Endothelial cell of umbilical vein (primary cell): Measurements from ENCODE around the gene OTX2.

Experiments used
- EZH2 ChIP-seq: IDR thresholded peaks from 2 replicates; pipeline ENCODE4 v1.6.1; 2012; ENCODE audit warnings: borderline replicate concordance, low read depth, mild to moderate bottlenecking, moderate library complexity, low read length, inconsistent platforms; ENCODE audit not compliant: severe bottlenecking
- MYC ChIP-seq: IDR thresholded peaks from one replicate; pipeline ENCODE4 v1.6.1; 2011; ENCODE audit warnings: mild to moderate bottlenecking, low read depth, low read length
- POLR2AphosphoS5 ChIP-seq: IDR thresholded peaks from 2 replicates; pipeline ENCODE4 v1.6.1; 2012; ENCODE audit warnings: low read depth, mild to moderate bottlenecking, control low read depth, low read length, moderate library complexity; ENCODE audit not compliant: insufficient read depth
- TF ChIP-seq, protein P1 (sequence below), 2 donors: IDR thresholded peaks; 1 replicate in 1 of 2; 2 replicates in 1 of 2; pipeline ENCODE4 v1.5.1; 2011; ENCODE audit warnings: low read length in 2 of 2, mild to moderate bottlenecking in 2 of 2, moderate library complexity in 2 of 2, control low read depth in 1 of 2, inconsistent platforms in 1 of 2, low read depth in 1 of 2; ENCODE audit not compliant: insufficient read depth in 1 of 2; ENCODE audit errors: extremely low read depth in 1 of 2

DNA sequence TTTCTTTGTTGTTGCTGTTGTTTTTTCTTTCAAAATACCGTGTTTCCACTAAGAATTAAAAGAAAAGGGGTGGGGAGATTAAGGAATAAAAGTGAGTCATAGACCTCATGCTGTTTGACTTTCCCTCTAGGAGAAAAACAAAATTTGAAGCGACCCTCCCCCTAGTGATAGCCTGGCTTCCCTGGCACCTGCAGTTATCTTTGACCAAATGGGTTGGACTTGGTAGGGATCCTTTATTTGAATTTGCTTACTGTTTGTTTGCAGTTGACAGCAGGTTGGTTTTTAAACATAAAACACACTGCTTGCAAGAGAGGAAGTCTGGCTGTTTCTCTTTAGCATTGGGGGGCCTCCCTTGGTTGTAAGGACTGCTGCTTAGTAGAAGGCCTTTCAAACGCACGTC is 14.0 kb downstream of the OTX2 start:
- TF ChIP-seq, protein P1, sequence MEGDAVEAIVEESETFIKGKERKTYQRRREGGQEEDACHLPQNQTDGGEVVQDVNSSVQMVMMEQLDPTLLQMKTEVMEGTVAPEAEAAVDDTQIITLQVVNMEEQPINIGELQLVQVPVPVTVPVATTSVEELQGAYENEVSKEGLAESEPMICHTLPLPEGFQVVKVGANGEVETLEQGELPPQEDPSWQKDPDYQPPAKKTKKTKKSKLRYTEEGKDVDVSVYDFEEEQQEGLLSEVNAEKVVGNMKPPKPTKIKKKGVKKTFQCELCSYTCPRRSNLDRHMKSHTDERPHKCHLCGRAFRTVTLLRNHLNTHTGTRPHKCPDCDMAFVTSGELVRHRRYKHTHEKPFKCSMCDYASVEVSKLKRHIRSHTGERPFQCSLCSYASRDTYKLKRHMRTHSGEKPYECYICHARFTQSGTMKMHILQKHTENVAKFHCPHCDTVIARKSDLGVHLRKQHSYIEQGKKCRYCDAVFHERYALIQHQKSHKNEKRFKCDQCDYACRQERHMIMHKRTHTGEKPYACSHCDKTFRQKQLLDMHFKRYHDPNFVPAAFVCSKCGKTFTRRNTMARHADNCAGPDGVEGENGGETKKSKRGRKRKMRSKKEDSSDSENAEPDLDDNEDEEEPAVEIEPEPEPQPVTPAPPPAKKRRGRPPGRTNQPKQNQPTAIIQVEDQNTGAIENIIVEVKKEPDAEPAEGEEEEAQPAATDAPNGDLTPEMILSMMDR (IDR thresholded peaks at IDR 0.05; ENCODE audit: extremely low read depth in 1 of 2, insufficient read depth in 1 of 2, low read depth in 1 of 2, low read length in 2 of 2), result no peak
- TF ChIP-seq POLR2AphosphoS5 (no peak), MYC (no peak), EZH2 (no peak)
